ENCODE measurements around the gene HOXA7.

The HOXA7 gene

DNA sequence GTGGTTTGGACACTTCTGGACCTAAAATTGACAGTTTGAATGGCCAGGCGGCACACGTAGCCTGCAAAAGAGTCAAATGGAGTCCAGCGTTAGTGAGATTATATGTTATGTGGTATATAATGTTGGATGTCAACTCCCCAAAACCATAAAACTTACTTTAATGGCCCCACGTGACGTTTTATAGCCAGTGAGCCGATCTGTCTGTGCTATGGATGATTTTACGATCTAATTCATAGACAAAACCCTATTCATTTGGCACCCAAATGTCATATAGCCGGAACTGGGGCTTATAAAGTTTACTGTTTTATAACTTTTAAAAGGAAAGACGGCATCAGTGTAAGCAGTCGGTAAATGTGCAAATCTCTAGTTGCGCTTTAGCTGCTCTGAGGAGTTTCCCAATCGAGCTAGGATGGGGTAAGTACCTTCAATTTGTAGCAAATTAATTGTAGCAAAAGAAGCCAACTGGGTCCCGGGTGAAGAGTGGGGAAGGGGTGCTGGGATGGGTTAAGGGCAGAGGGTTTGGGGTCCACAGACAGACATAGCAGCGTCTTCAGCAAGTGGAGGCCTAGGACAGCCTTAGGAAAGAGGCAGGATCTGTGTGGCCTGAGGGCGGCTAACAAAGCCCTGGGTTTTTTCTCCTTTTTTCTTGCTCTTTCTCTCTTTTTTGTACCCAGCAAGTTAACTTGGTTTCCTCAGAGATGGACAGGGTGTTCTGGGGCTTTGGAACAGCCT is 16.2 kb downstream of the HOXA7 start:
- DNase-seq (ENCODE audit: extremely low read depth, low read depth), result no peak
- TF ChIP-seq, protein P1, sequence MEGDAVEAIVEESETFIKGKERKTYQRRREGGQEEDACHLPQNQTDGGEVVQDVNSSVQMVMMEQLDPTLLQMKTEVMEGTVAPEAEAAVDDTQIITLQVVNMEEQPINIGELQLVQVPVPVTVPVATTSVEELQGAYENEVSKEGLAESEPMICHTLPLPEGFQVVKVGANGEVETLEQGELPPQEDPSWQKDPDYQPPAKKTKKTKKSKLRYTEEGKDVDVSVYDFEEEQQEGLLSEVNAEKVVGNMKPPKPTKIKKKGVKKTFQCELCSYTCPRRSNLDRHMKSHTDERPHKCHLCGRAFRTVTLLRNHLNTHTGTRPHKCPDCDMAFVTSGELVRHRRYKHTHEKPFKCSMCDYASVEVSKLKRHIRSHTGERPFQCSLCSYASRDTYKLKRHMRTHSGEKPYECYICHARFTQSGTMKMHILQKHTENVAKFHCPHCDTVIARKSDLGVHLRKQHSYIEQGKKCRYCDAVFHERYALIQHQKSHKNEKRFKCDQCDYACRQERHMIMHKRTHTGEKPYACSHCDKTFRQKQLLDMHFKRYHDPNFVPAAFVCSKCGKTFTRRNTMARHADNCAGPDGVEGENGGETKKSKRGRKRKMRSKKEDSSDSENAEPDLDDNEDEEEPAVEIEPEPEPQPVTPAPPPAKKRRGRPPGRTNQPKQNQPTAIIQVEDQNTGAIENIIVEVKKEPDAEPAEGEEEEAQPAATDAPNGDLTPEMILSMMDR (IDR thresholded peaks at IDR 0.05; ENCODE audit: low read depth, low read length, missing control alignments), result no peak
- no peak overlapping the region for H3K4me3 ChIP-seq (replicated peaks; ENCODE audit: low read depth, low read length)

DNA sequence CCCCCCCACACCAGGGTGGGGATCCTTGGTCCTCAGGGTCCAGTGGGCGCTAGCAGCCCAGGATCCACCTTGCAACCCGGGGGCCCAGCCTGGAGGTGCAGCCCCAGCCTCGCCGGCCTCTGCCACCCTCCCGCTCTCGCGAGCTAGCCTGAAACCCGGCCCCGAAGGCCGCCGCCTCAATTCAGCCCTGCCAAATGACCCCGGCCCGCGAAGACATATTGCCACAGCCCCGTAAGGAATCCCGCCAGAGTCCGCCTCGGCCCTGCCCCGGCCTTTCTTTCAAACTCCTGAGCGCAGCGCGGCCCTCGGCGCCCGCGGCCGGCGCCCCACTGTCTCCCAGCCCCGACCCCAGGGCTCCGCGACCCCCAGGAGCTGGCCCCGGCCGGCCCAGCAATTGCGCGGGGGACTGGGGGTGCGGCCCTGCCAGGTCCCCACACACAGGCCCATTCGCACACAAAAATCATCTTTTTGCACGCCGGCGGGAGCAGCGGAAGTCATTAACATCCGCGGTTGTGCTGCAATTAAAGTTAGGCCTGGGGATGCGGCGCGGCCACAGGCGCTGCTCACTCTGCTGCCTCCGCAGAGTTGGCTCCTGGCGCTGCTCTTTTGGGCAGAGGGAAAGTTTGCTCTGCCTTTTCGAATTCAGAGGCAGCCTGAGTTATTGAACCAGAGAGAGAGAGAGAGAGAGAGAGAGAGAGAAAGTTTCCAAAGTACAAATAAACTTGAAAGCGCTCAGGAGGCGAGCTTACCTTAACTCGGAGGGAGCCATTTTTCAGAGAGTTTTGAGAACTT is 16.9 kb downstream of the HOXA7 start:
- H3K4me3 ChIP-seq (replicated peaks; ENCODE audit: low read depth, low read length), result no peak overlapping the region
- no peak for DNase-seq (ENCODE audit: extremely low read depth, low read depth)
- TF ChIP-seq, protein P1 (IDR thresholded peaks at IDR 0.05; ENCODE audit: low read depth, low read length, missing control alignments), result no peak

DNA sequence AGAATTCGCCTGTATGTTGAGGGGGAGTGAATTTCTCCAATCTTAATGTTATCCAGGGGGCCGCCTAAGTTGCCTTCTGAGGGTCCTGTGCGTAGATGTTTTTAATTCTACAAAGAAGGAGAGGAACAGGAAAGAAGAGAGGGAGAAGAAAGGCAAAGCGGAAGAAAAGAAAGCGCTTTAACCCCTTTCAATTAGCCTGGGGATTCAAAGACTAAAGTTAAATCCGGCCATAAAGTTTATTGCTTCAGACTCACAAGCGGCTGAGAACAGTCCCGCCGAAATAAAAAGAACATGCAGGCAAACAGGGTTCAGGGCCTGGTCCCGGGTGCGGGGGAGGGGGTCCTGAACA is 17.5 kb downstream of the HOXA7 start:
- TF ChIP-seq, protein P1 (IDR thresholded peaks at IDR 0.05; ENCODE audit: low read depth, low read length, missing control alignments), result no peak
- DNase-seq (ENCODE audit: extremely low read depth, low read depth), result no peak
- H3K4me3 ChIP-seq (replicated peaks; ENCODE audit: low read depth, low read length), result no peak overlapping the region

DNA sequence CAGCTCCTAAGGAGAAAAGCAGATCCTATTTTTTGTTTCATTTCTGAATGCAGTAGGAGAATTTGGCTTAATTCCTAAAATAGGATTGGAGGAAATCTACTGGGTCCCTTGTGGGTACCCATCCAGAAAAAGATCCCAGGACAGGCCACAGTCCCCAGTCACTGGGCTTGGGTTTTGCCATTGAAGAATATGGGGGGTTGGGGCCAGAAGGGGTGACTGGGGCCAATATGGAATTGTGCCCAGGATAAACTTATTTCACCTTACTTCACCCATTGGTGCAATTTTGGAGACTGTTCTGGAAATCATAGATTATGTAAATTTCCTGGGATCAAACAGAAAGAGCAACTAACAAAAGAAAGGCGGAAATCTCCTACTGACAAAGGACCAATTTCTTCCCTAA is 18.0 kb downstream of the HOXA7 start:
- no peak for DNase-seq (ENCODE audit: extremely low read depth, low read depth)
- H3K4me3 ChIP-seq (replicated peaks; ENCODE audit: low read depth, low read length), result no peak overlapping the region
- TF ChIP-seq, protein P1 (IDR thresholded peaks at IDR 0.05; ENCODE audit: low read depth, low read length, missing control alignments), result no peak

DNA sequence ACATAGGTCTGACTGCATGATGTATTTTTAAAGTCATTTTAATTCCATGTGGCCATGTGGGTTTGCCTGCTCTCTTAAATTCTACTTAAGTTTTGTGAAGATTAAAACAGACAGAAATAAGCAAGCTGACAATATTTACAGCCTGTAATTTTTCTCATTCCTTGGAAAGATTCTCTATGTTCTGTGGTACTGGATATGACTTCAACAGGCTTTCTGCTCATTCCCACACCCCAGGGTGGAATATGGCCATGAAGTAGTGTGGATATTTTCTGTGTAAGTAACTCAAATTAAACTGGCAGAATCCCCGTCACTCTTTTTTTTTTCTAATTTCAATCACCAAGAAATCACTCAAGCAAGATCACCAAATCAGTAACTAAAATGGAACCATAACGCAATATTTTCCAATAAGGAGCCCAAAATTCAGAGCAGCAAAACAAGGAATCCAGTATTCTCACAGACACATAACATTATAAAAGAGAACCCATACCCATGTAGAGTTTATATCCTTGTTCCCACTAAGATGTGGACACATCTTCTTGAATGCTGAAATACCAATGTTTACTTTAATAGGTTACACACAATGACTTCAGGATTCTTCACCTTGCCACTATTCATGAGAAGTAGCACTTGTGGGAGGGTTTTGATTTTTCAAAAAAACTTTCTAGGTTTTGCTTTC is 18.7 kb downstream of the HOXA7 start:
- no peak for DNase-seq (ENCODE audit: extremely low read depth, low read depth)
- no peak overlapping the region for H3K4me3 ChIP-seq (replicated peaks; ENCODE audit: low read depth, low read length)
- TF ChIP-seq, protein P1 (IDR thresholded peaks at IDR 0.05; ENCODE audit: low read depth, low read length, missing control alignments), result no peak

DNA sequence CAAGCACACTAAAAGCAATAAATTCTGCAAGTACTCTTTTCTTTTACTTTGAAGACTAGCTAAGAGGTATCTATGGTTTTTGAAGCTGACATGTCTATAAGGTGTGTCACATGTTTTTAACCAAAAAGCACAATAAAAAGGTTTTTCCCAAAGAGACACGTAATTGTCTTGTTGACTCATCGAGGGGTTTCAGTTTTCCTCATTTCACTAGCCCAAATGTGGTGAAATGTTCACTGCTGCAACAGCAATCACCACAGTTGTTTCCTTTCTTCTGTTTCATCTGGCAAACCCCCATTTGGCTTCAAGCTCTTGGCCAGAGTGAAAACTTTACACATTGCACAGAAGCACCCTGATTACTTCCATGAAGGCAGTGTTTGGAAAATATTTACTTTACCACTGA is 22.1 kb downstream of the HOXA7 start:
- no peak for DNase-seq (ENCODE audit: extremely low read depth, low read depth)
- H3K4me3 ChIP-seq (replicated peaks; ENCODE audit: low read depth, low read length), result no peak overlapping the region
- TF ChIP-seq, protein P1 (IDR thresholded peaks at IDR 0.05; ENCODE audit: low read depth, low read length, missing control alignments), result no peak
